ENCODE data around the gene RNF25. TPM values are rescaled to one million over a fixed set of nuclear protein-coding genes. Genes with fewer than 3 reads are reported as not detected.

Gene RNF25
- total RNA-seq, 2 donors from 2014 or later: 24.5 to 32.1 TPM

- no peak for DNase-seq
- Mint-ChIP-seq H3K4me1 (peaks cover 5% of the 10 kb centered on the region), H3K36me3 (ENCODE audit: low read depth) (peaks cover 18% of the 10 kb centered on the region), H3K27ac (peak overlapping the region; percentile 93), H3K9me3 (no peaks in the 10 kb centered on the region), H3K27me3 (ENCODE audit: insufficient read depth) (no peaks in the 10 kb centered on the region), H3K4me3 (peak overlapping the region; percentile 96)
- WGBS, 2 experiments (ENCODE audit: insufficient coverage in 1 of 2, insufficient read length in 1 of 2): 23 to 35% methylated on average over 5 of the region's 5 CpGs
- Histone ChIP-seq H3K4me1 (ENCODE audit: control insufficient read depth, insufficient read depth, low read length) (no peaks in the 10 kb centered on the region), H3K27ac (ENCODE audit: low read depth, low read length) (no peak overlapping the region), H3K27me3 (ENCODE audit: control insufficient read depth, insufficient read depth, low read length, poor library complexity, severe bottlenecking) (no peaks in the 10 kb centered on the region), H3K36me3 (ENCODE audit: control insufficient read depth, insufficient read depth, low read length) (peaks cover 21% of the 10 kb centered on the region), H3K4me3 (ENCODE audit: low read length) (peak overlapping the region; percentile 94), H3K9ac (ENCODE audit: extremely low read depth, low read length, poor library complexity, severe bottlenecking) (peak overlapping the region; percentile 67), H3K9me3 (ENCODE audit: control insufficient read depth, low read length) (no peaks in the 10 kb centered on the region)
- no peak for TF ChIP-seq CTCF (conservative IDR thresholded peaks at IDR 0.05)
Measured at GRCh38 chr2:218711550-218711929, 39.7 kb upstream of the RNF25 start.

- Mint-ChIP-seq H3K36me3 (ENCODE audit: low read depth) (peaks cover 14% of the 10 kb centered on the region), H3K4me3 (peak within 1 kb of the TSS; percentile 96), H3K4me1 (peaks cover 5% of the 10 kb centered on the region), H3K9me3 (no peaks in the 10 kb centered on the region), H3K27ac (peak within 1 kb of the TSS; percentile 93), H3K27me3 (ENCODE audit: insufficient read depth) (no peaks in the 10 kb centered on the region)
- peak; percentile 92 for TF ChIP-seq CTCF (conservative IDR thresholded peaks at IDR 0.05)
- 0 to 1% methylated on average over 25 to 74 of the region's 74 CpGs for WGBS, 2 experiments (ENCODE audit: insufficient coverage in 1 of 2, insufficient read length in 1 of 2)
- Histone ChIP-seq H3K27ac (ENCODE audit: low read depth, low read length) (peak within 1 kb of the TSS; percentile 72), H3K9ac (ENCODE audit: extremely low read depth, low read length, poor library complexity, severe bottlenecking) (peak within 1 kb of the TSS; percentile 67), H3K4me1 (ENCODE audit: control insufficient read depth, insufficient read depth, low read length) (no peaks in the 10 kb centered on the region), H3K9me3 (ENCODE audit: control insufficient read depth, low read length) (no peaks in the 10 kb centered on the region), H3K36me3 (ENCODE audit: control insufficient read depth, insufficient read depth, low read length) (peaks cover 15% of the 10 kb centered on the region), H3K4me3 (ENCODE audit: low read length) (peak within 1 kb of the TSS; percentile 94), H3K27me3 (ENCODE audit: control insufficient read depth, insufficient read depth, low read length, poor library complexity, severe bottlenecking) (no peaks in the 10 kb centered on the region)
- peak; percentile 99 for DNase-seq
Measured at GRCh38 chr2:218710687-218711549, 39.1 kb upstream of the RNF25 start, which contains the start of gene TTLL4. TSS of gene TTLL4 (plus strand) at chr2:218710835. CDS start at chr2:218737677, 26,842 bp downstream.

- peak overlapping the region; percentile 94 for H3K4me3 ChIP-seq (ENCODE audit: low read length)
- H3K9ac ChIP-seq (ENCODE audit: extremely low read depth, low read length, poor library complexity, severe bottlenecking): no peak overlapping the region
- Mint-ChIP-seq H3K9me3 (no peaks in the 10 kb centered on the region), H3K4me1 (peaks cover 5% of the 10 kb centered on the region), H3K4me3 (peak overlapping the region; percentile 96), H3K27me3 (ENCODE audit: insufficient read depth) (no peaks in the 10 kb centered on the region), H3K36me3 (ENCODE audit: low read depth) (peaks cover 10% of the 10 kb centered on the region), H3K27ac (peak overlapping the region; percentile 44)
- DNase-seq: no peak
- no peaks in the 10 kb centered on the region for H3K27me3 ChIP-seq (ENCODE audit: control insufficient read depth, insufficient read depth, low read length, poor library complexity, severe bottlenecking)
- no peak for TF ChIP-seq CTCF (conservative IDR thresholded peaks at IDR 0.05)
- no peak overlapping the region for H3K27ac ChIP-seq (ENCODE audit: low read depth, low read length)
- H3K4me1 ChIP-seq (ENCODE audit: control insufficient read depth, insufficient read depth, low read length): no peaks in the 10 kb centered on the region
- H3K36me3 ChIP-seq (ENCODE audit: control insufficient read depth, insufficient read depth, low read length): peaks cover 11% of the 10 kb centered on the region
- H3K9me3 ChIP-seq (ENCODE audit: control insufficient read depth, low read length): no peaks in the 10 kb centered on the region
- 61 to 63% methylated on average over 14 of the region's 14 CpGs for WGBS, 2 experiments (ENCODE audit: insufficient coverage in 1 of 2, insufficient read length in 1 of 2)
Measured at GRCh38 chr2:218710334-218710686, 38.5 kb upstream of the RNF25 start.
